Endothelial cell of umbilical vein (primary cell): ENCODE results near the gene CKS1B. TPM values are rescaled to one million over a fixed set of nuclear protein-coding genes. Genes with fewer than 3 reads are reported as not detected.

ENCODE experiments used
- BruUV-seq: library from RNA; stranded (reverse); fragments of 400-500 nt; replicated peaks from 2 replicates; lab custom pipeline; 2021; lab: Mats Ljungman, UMichigan
- CTCF ChIA-PET: fragments of 300-600, 350-600 bp; sonication (Branson Sonifier 250); formaldehyde crosslinking; loops from one replicate; lab custom pipeline; 2021; ENCODE audit warnings: antibody characterized with exemption, inconsistent platforms; lab: Charles Lee
- POLR2A ChIA-PET: fragments of 300-600, 350-600 bp; sonication (Branson Sonifier 250); formaldehyde crosslinking; loops from one replicate; lab custom pipeline; 2021; ENCODE audit warnings: antibody characterized with exemption, inconsistent platforms; lab: Charles Lee
- DNase-seq: peaks from one replicate; pipeline ENCODE4 v3.0.0-alpha.2; 2011; ENCODE audit warnings: low read depth, low spot score
- FAIRE-seq: peaks from 2 replicates; lab custom pipeline; 2011; peaks lifted over from hg19 to GRCh38; lab: Jason Lieb, UNC
- H2AFZ ChIP-seq: 2 replicates; pipeline ENCODE4 v1.6.0; 2012; ENCODE audit warnings: low read depth, low read length, control low read depth, inconsistent platforms
- H3K27ac ChIP-seq: 2 replicates; pipeline ENCODE4 v1.5.1; 2011; ENCODE audit warnings: low read depth, mild to moderate bottlenecking, control low read depth, low read length, moderate library complexity; ENCODE audit not compliant: insufficient read depth
- H3K27me3 ChIP-seq, 2 experiments: 2 replicates each; pipeline versions ENCODE4 v1.6.0 to v1.6.1; 2011; ENCODE audit warnings: low read length in 2 of 2, mixed read lengths in 1 of 2; ENCODE audit not compliant: control insufficient read depth in 2 of 2, insufficient read depth in 2 of 2
- H3K36me3 ChIP-seq, 2 experiments: 2 replicates in 1 of 2; 3 replicates in 1 of 2; pipeline ENCODE4 v1.5.1; 2011; ENCODE audit warnings: low read length in 2 of 2, mild to moderate bottlenecking in 1 of 2, moderate library complexity in 1 of 2; ENCODE audit not compliant: control insufficient read depth in 2 of 2, insufficient read depth in 2 of 2; ENCODE audit errors: extremely low read depth in 1 of 2
- H3K4me1 ChIP-seq: 3 replicates; pipeline ENCODE4 v1.5.1; 2011; ENCODE audit warnings: mild to moderate bottlenecking, low read length; ENCODE audit not compliant: control insufficient read depth, insufficient read depth; ENCODE audit errors: extremely low read depth
- H3K4me2 ChIP-seq: 2 replicates; pipeline ENCODE4 v1.6.1; 2011; ENCODE audit warnings: low read length, control low read depth, mixed read lengths; ENCODE audit not compliant: insufficient read depth
- H3K4me3 ChIP-seq, 3 experiments: fragments of 200-600 bp in 1 of 3; sonication (generic), shearing (Covaris generic) in 1 of 3; replicated peaks in 1 of 3; 2 replicates each; pipeline ENCODE4 v1.5.1; 2011 to 2016; ENCODE audit warnings: control low read depth in 3 of 3, low read length in 3 of 3, mild to moderate bottlenecking in 2 of 3, inconsistent platforms in 1 of 3, low read depth in 1 of 3, moderate library complexity in 1 of 3; ENCODE audit not compliant: insufficient read depth in 1 of 3
- H3K79me2 ChIP-seq: 2 replicates; pipeline ENCODE4 v1.6.0; 2012; ENCODE audit warnings: low read length, inconsistent platforms; ENCODE audit not compliant: control insufficient read depth, insufficient read depth
- H3K9ac ChIP-seq: replicated peaks from 2 replicates; pipeline ENCODE3; 2011; ENCODE audit warnings: low read length, control low read depth; ENCODE audit not compliant: insufficient read depth; ENCODE audit errors: extremely low read depth
- H3K9me1 ChIP-seq: replicated peaks from 3 replicates; pipeline ENCODE4 v1.6.0; 2011; ENCODE audit warnings: mild to moderate bottlenecking, low read length; ENCODE audit not compliant: control insufficient read depth, insufficient read depth; ENCODE audit errors: extremely low read depth
- H3K9me3 ChIP-seq: replicated peaks from 2 replicates; pipeline ENCODE4 v1.5.1; 2012; ENCODE audit warnings: low read length, inconsistent platforms; ENCODE audit not compliant: control insufficient read depth, insufficient read depth
- H4K20me1 ChIP-seq: replicated peaks from 2 replicates; pipeline ENCODE3; 2011; ENCODE audit warnings: mild to moderate bottlenecking, low read length; ENCODE audit not compliant: control insufficient read depth, insufficient read depth; ENCODE audit errors: extremely low read depth
- CTCF ChIP-seq, 2 donors: IDR thresholded peaks; 1 replicate in 1 of 2; 2 replicates in 1 of 2; pipeline ENCODE4 v1.5.1; 2011; ENCODE audit warnings: low read length in 2 of 2, mild to moderate bottlenecking in 2 of 2, moderate library complexity in 2 of 2, control low read depth in 1 of 2, inconsistent platforms in 1 of 2, low read depth in 1 of 2; ENCODE audit not compliant: insufficient read depth in 1 of 2; ENCODE audit errors: extremely low read depth in 1 of 2
- EZH2 ChIP-seq: IDR thresholded peaks from 2 replicates; pipeline ENCODE4 v1.6.1; 2012; ENCODE audit warnings: borderline replicate concordance, low read depth, mild to moderate bottlenecking, moderate library complexity, low read length, inconsistent platforms; ENCODE audit not compliant: severe bottlenecking
- FOS ChIP-seq: IDR thresholded peaks from 2 replicates; pipeline ENCODE4 v1.6.1; 2011; ENCODE audit warnings: mild to moderate bottlenecking, low read length, moderate library complexity, borderline replicate concordance; ENCODE audit not compliant: insufficient read depth
- GATA2 ChIP-seq: IDR thresholded peaks from 2 replicates; pipeline ENCODE4 v1.7.0; 2011; ENCODE audit warnings: low read depth, mild to moderate bottlenecking, moderate library complexity, mixed read lengths, low read length; ENCODE audit not compliant: insufficient read length, insufficient read depth
- JUN ChIP-seq: IDR thresholded peaks from 2 replicates; pipeline ENCODE4 v1.6.1; 2011; ENCODE audit warnings: borderline replicate concordance, low read depth; ENCODE audit not compliant: insufficient read length, insufficient read depth
- MAX ChIP-seq: IDR thresholded peaks from 2 replicates; pipeline ENCODE4 v1.6.1; 2011; ENCODE audit not compliant: insufficient read depth, insufficient read length
- POLR2A ChIP-seq: IDR thresholded peaks from 2 replicates; pipeline ENCODE4 v1.6.1; 2012; ENCODE audit warnings: low read depth, mild to moderate bottlenecking, control low read depth, low read length
- POLR2AphosphoS5 ChIP-seq: IDR thresholded peaks from 2 replicates; pipeline ENCODE4 v1.6.1; 2012; ENCODE audit warnings: low read depth, mild to moderate bottlenecking, control low read depth, low read length, moderate library complexity; ENCODE audit not compliant: insufficient read depth
- dilution Hi-C: fragments of 300-500 bp; cut with MboI; formaldehyde crosslinking; loops from one replicate; pipeline ENCODE4 v1.15.0; 2019; ENCODE audit warnings: low sequenced_read_pairs; ENCODE audit not compliant: extremely low pct_ligation_motif_present
- intact Hi-C: fragments of 100-400 bp; cut with micrococcal nuclease; formaldehyde crosslinking; loops from one replicate; pipeline ENCODE4 v1.10.0; 2022
- polyA plus RNA-seq, 4 experiments: library from polyadenylated mRNA; depleted of rRNA in 3 of 4; stranded (reverse) in 3 of 4; unstranded in 1 of 4; fragments of >200 nt; gene quantifications; 2 replicates each; pipeline versions ENCODE4 v1.2.1 to v1.2.3, GENCODE V29; 2011 to 2012; ENCODE audit warnings: missing spikeins in 1 of 4
- total RNA-seq: library from RNA; stranded (reverse); gene quantifications from 2 replicates; pipeline ENCODE4 v1.2.3, GENCODE V29; 2021

CKS1B gene
- total and polyA plus RNA-seq, 2 donors (not counting 3 experiments of a cell fraction or from before 2014, with no cell fraction given): 126 to 280 TPM

- peak; percentile 33 for DNase-seq
- peaks cover 16% of the 10 kb centered on the region for H3K79me2 ChIP-seq
- FAIRE-seq: no peak
- peak overlapping the region; percentile 53 to 94 (median 65) for H3K4me3 ChIP-seq
- intact Hi-C loops (loop anchor here (2.0 to 5.0 kb wide), 2 partner anchors 41 to 447 kb away; partner anchors contain the start of gene UBE2Q1), dilution Hi-C loops (no loop called here)
- H3K36me3 ChIP-seq: no peaks in the 10 kb centered on the region
- H2AFZ ChIP-seq: peak overlapping the region; percentile 21
- no peaks in the 10 kb centered on the region for H3K27me3 ChIP-seq
- H3K4me1 ChIP-seq: peaks cover 25% of the 10 kb centered on the region
- BruUV-seq: no TSS peak
- peak overlapping the region; percentile 54 for H3K4me2 ChIP-seq
- POLR2A ChIA-PET: no interaction called here
- TF ChIP-seq FOS: peak; percentile 50
- no peak for TF ChIP-seq POLR2A
- no peaks in the 10 kb centered on the region for H4K20me1 ChIP-seq
- H3K9me3 ChIP-seq: no peaks in the 10 kb centered on the region
- peak overlapping the region; percentile 63 for H3K27ac ChIP-seq
- H3K9ac ChIP-seq: peak overlapping the region; percentile 69
- H3K9me1 ChIP-seq: no peaks in the 10 kb centered on the region
- CTCF ChIA-PET: interaction anchor here (0.7 to 6.5 kb wide), 8 partner anchors 11 to 425 kb away, joined by 3 to 87 read pairs (median 4); partner anchors contain the start of genes ADAM15, FLAD1, PYGO2 and SHC1
Observed at GRCh38 chr1:155003766-155004351, 29.4 kb downstream of the CKS1B start.

GRCh38 chr1:155004352-155005075 is 30.0 kb downstream of the CKS1B start:
- dilution Hi-C loops (no loop called here), intact Hi-C loops (loop anchor here (5.0 kb wide), 1 partner anchor 447 kb away; the partner anchor contains the start of gene UBE2Q1)
- ChIA-PET CTCF (interaction anchor here (0.8 to 6.5 kb wide), 5 partner anchors 10 to 47 kb away, joined by 3 to 87 read pairs (median 3); partner anchors contain the start of genes ADAM15, FLAD1 and SHC1), POLR2A (interaction anchor here (0.6 kb wide), 1 partner anchor 1115 kb away, joined by 4 read pairs; no protein-coding TSS in a partner anchor)
- Histone ChIP-seq H3K79me2 (peaks cover 16% of the 10 kb centered on the region), H4K20me1 (no peaks in the 10 kb centered on the region), H3K9me1 (no peaks in the 10 kb centered on the region), H3K9me3 (no peaks in the 10 kb centered on the region), H3K4me2 (peak overlapping the region; percentile 54), H3K4me3 (peak overlapping the region in 2 of 3 experiments; percentile 65 to 94), H3K9ac (no peak overlapping the region), H3K4me1 (peaks cover 25% of the 10 kb centered on the region), H3K36me3 (no peaks in the 10 kb centered on the region), H3K27ac (peak overlapping the region; percentile 0), H3K27me3 (no peaks in the 10 kb centered on the region), H2AFZ (no peak overlapping the region)
- DNase-seq (no peak), FAIRE-seq (peak; percentile 70)
- BruUV-seq: no TSS peak
- TF ChIP-seq GATA2 (no peak), POLR2A (no peak), CTCF (IDR thresholded peaks at IDR 0.05; ENCODE audit: extremely low read depth in 1 of 2, insufficient read depth in 1 of 2, low read depth in 1 of 2, low read length in 2 of 2) (no peak), MAX (no peak), FOS (no peak), POLR2AphosphoS5 (no peak), EZH2 (no peak), JUN (no peak)
